Ascending aorta (tissue), 2 donors: Measurements from ENCODE around the gene B3GALNT2. TPM values are rescaled to one million over a fixed set of nuclear protein-coding genes. Genes with fewer than 3 reads are reported as not detected.
"Not testable (repeated sequence)": the region's sequence is repeated elsewhere in the genome, so short reads cannot be mapped to it uniquely, and the experiment has no call there.

Experiments used
- DNase-seq, 2 donors: peaks; one replicate each; pipeline ENCODE4 v3.0.0-alpha.2; 2019; ENCODE audit warnings: low spot score in 2 of 2
- H3K27ac ChIP-seq, 2 donors: fragments of 200-600 bp; sonication (generic); one replicate each; pipeline ENCODE4 v1.5.1; 2016 to 2017; ENCODE audit warnings: mild to moderate bottlenecking in 1 of 2
- H3K27me3 ChIP-seq: fragments of 200-600 bp; sonication (generic); one replicate; pipeline ENCODE4 v1.5.1; 2017
- H3K36me3 ChIP-seq, 2 donors: fragments of 200-600 bp; sonication (generic); one replicate each; pipeline ENCODE4 v1.5.1; 2016
- H3K4me1 ChIP-seq, 2 donors: fragments of 200-600 bp; sonication (generic); one replicate each; pipeline ENCODE4 v1.5.1; 2016 to 2017; ENCODE audit warnings: mild to moderate bottlenecking in 1 of 2
- H3K4me3 ChIP-seq, 2 donors: fragments of 200-600 bp; sonication (generic); one replicate each; pipeline ENCODE4 v1.5.1; 2016 to 2017; ENCODE audit warnings: mild to moderate bottlenecking in 1 of 2
- H3K9me3 ChIP-seq, 2 donors: fragments of 200-600 bp; sonication (generic); one replicate each; pipeline ENCODE4 v1.5.1; 2016
- CTCF ChIP-seq, 3 experiments: fragments of 200-600 bp in 2 of 3; fragments of 450-650 bp in 1 of 3; sonication (generic) in 2 of 3; IDR thresholded peaks; one replicate each; pipeline ENCODE4 v1.5.1; 2016 to 2019; ENCODE audit warnings: antibody characterized with exemption in 3 of 3, mild to moderate bottlenecking in 1 of 3, moderate library complexity in 1 of 3
- intact Hi-C: fragments of 100-400 bp; cut with DNase I; formaldehyde crosslinking; loops from one replicate; pipeline ENCODE4 v1.15.1; 2023
- total RNA-seq: library from RNA; depleted of rRNA; stranded (reverse); fragments of >200 nt; gene quantifications from one replicate; pipeline ENCODE4 v1.1.0, GENCODE V29; 2016

The B3GALNT2 gene
- total RNA-seq, 1 donor from 2014 or later: 54.2 TPM

- no peak overlapping the region for H3K27ac ChIP-seq
- H3K4me3 ChIP-seq: no peak overlapping the region
- H3K27me3 ChIP-seq: no peaks in the 10 kb centered on the region
- no peak for DNase-seq
- H3K4me1 ChIP-seq: no peaks in the 10 kb centered on the region
- no peaks in the 10 kb centered on the region for H3K9me3 ChIP-seq
- TF ChIP-seq CTCF (IDR thresholded peaks at IDR 0.05): no peak
- intact Hi-C loops: no loop called here
- H3K36me3 ChIP-seq: peaks cover 32 to 40% of the 10 kb centered on the region in 2 donors
Observed at GRCh38 chr1:235468004-235468403, 36.2 kb downstream of the B3GALNT2 start.

GRCh38 chr1:235465066-235465465 is 39.2 kb downstream of the B3GALNT2 start:
- Histone ChIP-seq H3K9me3 (no peaks in the 10 kb centered on the region), H3K27ac (no peak overlapping the region), H3K27me3 (no peaks in the 10 kb centered on the region), H3K36me3 (peaks cover 25 to 28% of the 10 kb centered on the region in 2 donors), H3K4me1 (no peaks in the 10 kb centered on the region), H3K4me3 (no peak overlapping the region)
- no peak for DNase-seq
- intact Hi-C loops: no loop called here
- TF ChIP-seq CTCF (IDR thresholded peaks at IDR 0.05): no peak

GRCh38 chr1:235462832-235463231 is 41.4 kb downstream of the B3GALNT2 start:
- DNase-seq, H3K27ac ChIP-seq, H3K9me3 ChIP-seq, H3K4me1 ChIP-seq, H3K4me3 ChIP-seq, H3K27me3 ChIP-seq, intact Hi-C loops: not testable (repeated sequence)
- H3K36me3 ChIP-seq: peaks cover 15 to 18% of the 10 kb centered on the region in 2 donors

GRCh38 chr1:235461954-235462353 is 42.3 kb downstream of the B3GALNT2 start:
- intact Hi-C loops: no loop called here
- no peak for TF ChIP-seq CTCF (IDR thresholded peaks at IDR 0.05)
- Histone ChIP-seq H3K36me3 (peaks cover 15 to 18% of the 10 kb centered on the region in 2 donors), H3K27me3 (no peaks in the 10 kb centered on the region), H3K4me1 (no peaks in the 10 kb centered on the region), H3K27ac (no peak overlapping the region), H3K4me3 (no peak overlapping the region), H3K9me3 (no peaks in the 10 kb centered on the region)
- no peak for DNase-seq

- H3K36me3 ChIP-seq: peaks cover 9 to 16% of the 10 kb centered on the region in 2 donors
- H3K4me3 ChIP-seq: no peak overlapping the region
- intact Hi-C loops: no loop called here
- no peak for TF ChIP-seq CTCF (IDR thresholded peaks at IDR 0.05)
- no peaks in the 10 kb centered on the region for H3K27me3 ChIP-seq
- no peak overlapping the region for H3K27ac ChIP-seq
- H3K9me3 ChIP-seq: no peaks in the 10 kb centered on the region
- H3K4me1 ChIP-seq: no peaks in the 10 kb centered on the region
- no peak for DNase-seq
Observed at GRCh38 chr1:235460770-235461169, 43.5 kb downstream of the B3GALNT2 start.

- H3K9me3 ChIP-seq, H3K27me3 ChIP-seq, H3K4me1 ChIP-seq, H3K27ac ChIP-seq, intact Hi-C loops, H3K4me3 ChIP-seq, DNase-seq: not testable (repeated sequence)
- H3K36me3 ChIP-seq: peaks cover 17 to 25% of the 10 kb centered on the region in 2 donors
Observed at GRCh38 chr1:235457856-235458255, 46.4 kb downstream of the B3GALNT2 start.

- no peak for DNase-seq
- Histone ChIP-seq H3K27ac (no peak overlapping the region), H3K9me3 (no peaks in the 10 kb centered on the region), H3K27me3 (no peaks in the 10 kb centered on the region), H3K36me3 (peaks cover 28 to 44% of the 10 kb centered on the region in 2 donors), H3K4me1 (no peaks in the 10 kb centered on the region), H3K4me3 (no peak overlapping the region)
- intact Hi-C loops: no loop called here
- TF ChIP-seq CTCF (IDR thresholded peaks at IDR 0.05): no peak
Observed at GRCh38 chr1:235455823-235456222, 48.4 kb downstream of the B3GALNT2 start.
